Pons (tissue), 1 donor: ENCODE measurements around the gene KAT14.
A peak's percentile ranks its signal among the peaks of the same experiment; 100 is the strongest.
"Not testable (repeated sequence)": the region's sequence is repeated elsewhere in the genome, so short reads cannot be mapped to it uniquely, and the experiment has no call there.

ENCODE experiments used
- DNase-seq: peaks from one replicate; pipeline ENCODE4 v3.0.0-alpha.2; 2016; ENCODE audit warnings: low spot score

The KAT14 gene

DNA sequence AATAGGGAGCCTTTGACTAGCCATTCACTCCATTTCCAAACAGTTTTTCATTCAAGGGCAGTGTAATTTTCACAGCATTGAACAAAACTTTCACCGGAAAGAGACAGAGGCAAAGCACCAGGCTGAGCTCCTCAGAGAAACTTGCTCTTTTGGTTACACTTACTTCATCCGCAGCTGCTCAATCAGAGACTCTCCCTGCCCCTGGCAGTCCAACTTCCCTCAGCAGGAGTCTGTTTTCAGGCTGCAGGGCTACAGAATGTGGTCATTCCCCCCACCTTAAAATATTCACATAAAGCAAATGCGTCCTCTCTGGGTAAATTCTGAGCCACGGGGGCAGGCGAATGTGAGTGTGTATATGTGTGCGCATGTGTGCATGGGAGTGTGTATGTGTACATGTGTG is 80.6 kb downstream of the KAT14 start:
- DNase-seq, result no peak

GRCh38 chr20:18223409-18223808 is 85.7 kb downstream of the KAT14 start:
- no peak for DNase-seq

GRCh38 chr20:18224968-18225568 is 87.4 kb downstream of the KAT14 start:
- peak; percentile 65 for DNase-seq

DNA sequence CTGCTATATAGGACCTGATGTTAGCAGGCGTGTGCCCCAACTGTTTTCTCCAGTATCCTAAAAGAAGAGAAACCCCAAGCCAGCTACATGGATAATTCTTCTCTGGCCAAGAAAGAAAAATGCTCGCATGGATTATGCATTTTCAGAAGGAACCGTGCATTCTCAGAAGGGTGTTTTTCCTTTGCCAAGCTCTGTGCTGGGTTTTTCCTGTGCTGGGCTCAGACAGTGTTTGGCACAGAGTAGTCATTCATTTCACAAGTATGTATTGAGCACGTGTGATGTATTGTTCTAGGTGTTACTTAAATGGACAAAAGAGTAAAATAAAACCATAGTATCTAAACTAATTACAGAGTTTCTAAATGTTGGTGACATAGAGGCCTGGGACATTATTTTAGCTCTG is 88.0 kb downstream of the KAT14 start:
- peak; percentile 25 for DNase-seq

- not testable (repeated sequence) for DNase-seq
Observed at GRCh38 chr20:18226741-18227140, 89.1 kb downstream of the KAT14 start.

GRCh38 chr20:18233408-18233943 is 95.8 kb downstream of the KAT14 start:
- no peak for DNase-seq
